Keratinocyte (primary cell): Measurements from ENCODE around the gene ABCC10. TPM values are rescaled to one million over a fixed set of nuclear protein-coding genes. Genes with fewer than 3 reads are reported as not detected.

ENCODE experiments used
- DNase-seq: peaks from one replicate; pipeline ENCODE4 v3.0.0-alpha.2; 2011; ENCODE audit warnings: low read depth, missing footprints, low spot score
- FAIRE-seq: peaks from 2 replicates; lab custom pipeline; 2011; peaks lifted over from hg19 to GRCh38; lab: Jason Lieb, UNC
- H2AFZ ChIP-seq: 2 replicates; pipeline ENCODE4 v1.6.0; 2012; ENCODE audit warnings: low read length, control low read depth, inconsistent platforms; ENCODE audit not compliant: control insufficient read depth
- H3K27ac ChIP-seq: 2 replicates; pipeline ENCODE4 v1.5.1; 2011; ENCODE audit warnings: low read length; ENCODE audit not compliant: control insufficient read depth, insufficient read depth
- H3K27me3 ChIP-seq: 3 replicates; pipeline ENCODE4 v1.6.0; 2011; ENCODE audit warnings: low read length; ENCODE audit not compliant: control insufficient read depth, insufficient read depth; ENCODE audit errors: extremely low read depth
- H3K36me3 ChIP-seq, 2 experiments: 2 replicates in 1 of 2; 3 replicates in 1 of 2; pipeline ENCODE4 v1.5.1; 2011; ENCODE audit warnings: low read length in 2 of 2, mild to moderate bottlenecking in 1 of 2; ENCODE audit not compliant: control insufficient read depth in 2 of 2, insufficient read depth in 2 of 2; ENCODE audit errors: extremely low read depth in 1 of 2
- H3K4me1 ChIP-seq: 3 replicates; pipeline ENCODE4 v1.5.1; 2011; ENCODE audit warnings: low read length; ENCODE audit not compliant: control insufficient read depth, insufficient read depth; ENCODE audit errors: extremely low read depth
- H3K4me2 ChIP-seq: 3 replicates; pipeline ENCODE4 v1.6.0; 2011; ENCODE audit warnings: low read depth, low read length; ENCODE audit not compliant: control insufficient read depth, insufficient read depth; ENCODE audit errors: extremely low read depth
- H3K4me3 ChIP-seq, 3 experiments: fragments of 200-600 bp in 1 of 3; sonication (generic) in 1 of 3; 2 replicates in 2 of 3; 3 replicates in 1 of 3; pipeline ENCODE4 v1.5.1; 2011 to 2016; ENCODE audit warnings: low read length in 3 of 3, mild to moderate bottlenecking in 3 of 3, control low read depth in 2 of 3, inconsistent platforms in 1 of 3, low read depth in 1 of 3, mixed read lengths in 1 of 3, mixed run types in 1 of 3, moderate library complexity in 1 of 3; ENCODE audit not compliant: control insufficient read depth in 2 of 3, insufficient read depth in 2 of 3; ENCODE audit errors: extremely low read depth in 1 of 3
- H3K79me2 ChIP-seq: 2 replicates; pipeline ENCODE4 v1.6.0; 2012; ENCODE audit warnings: low read length; ENCODE audit not compliant: control insufficient read depth, insufficient read depth
- H3K9ac ChIP-seq: 3 replicates; pipeline ENCODE4 v1.6.0; 2011; ENCODE audit warnings: low read length; ENCODE audit not compliant: control insufficient read depth, insufficient read depth; ENCODE audit errors: extremely low read depth
- H3K9me1 ChIP-seq: 3 replicates; pipeline ENCODE4 v1.6.0; 2011; ENCODE audit warnings: low read length; ENCODE audit not compliant: control insufficient read depth, insufficient read depth; ENCODE audit errors: extremely low read depth
- H3K9me3 ChIP-seq: 2 replicates; pipeline ENCODE4 v1.5.1; 2012; ENCODE audit warnings: low read depth, low read length; ENCODE audit not compliant: control insufficient read depth
- H4K20me1 ChIP-seq: 3 replicates; pipeline ENCODE4 v1.6.0; 2011; ENCODE audit warnings: low read length; ENCODE audit not compliant: control insufficient read depth, insufficient read depth; ENCODE audit errors: extremely low read depth
- CTCF ChIP-seq, 3 experiments: IDR thresholded peaks in 1 of 3; conservative IDR thresholded peaks in 1 of 3; optimal IDR thresholded peaks in 1 of 3; 2 replicates in 2 of 3; 3 replicates in 1 of 3; pipeline versions ENCODE3 to v1.5.1; 2011; ENCODE audit warnings: low read length in 3 of 3, mild to moderate bottlenecking in 3 of 3, moderate library complexity in 2 of 3, control low read depth in 1 of 3, inconsistent platforms in 1 of 3; ENCODE audit not compliant: insufficient read depth in 2 of 3; ENCODE audit errors: extremely low read depth in 1 of 3
- EZH2 ChIP-seq: IDR thresholded peaks from one replicate; pipeline ENCODE4 v1.6.1; 2012; ENCODE audit warnings: inconsistent platforms, mild to moderate bottlenecking, low read length, moderate library complexity
- dilution Hi-C: fragments of 300-500 bp; cut with MboI; formaldehyde crosslinking; loops from one replicate; pipeline ENCODE4 v1.7.0; 2020; ENCODE audit warnings: low sequenced_read_pairs; ENCODE audit not compliant: extremely low pct_ligation_motif_present
- polyA plus RNA-seq, 5 experiments: library from polyadenylated mRNA; depleted of rRNA in 3 of 5; stranded (reverse) in 3 of 5; stranded (forward) in 1 of 5; unstranded in 1 of 5; fragments of >200 nt; gene quantifications; 1 replicate in 1 of 5; 2 replicates in 3 of 5; 3 replicates in 1 of 5; pipeline versions ENCODE4 v1.2.1 to v1.2.3, GENCODE V29; 2011 to 2012; ENCODE audit warnings: missing spikeins in 2 of 5, low read depth in 1 of 5, low replicate concordance in 1 of 5

ABCC10 gene
- polyA plus RNA-seq, 1 donor (not counting 4 experiments of a cell fraction or from before 2014, with no cell fraction given): 17.9 TPM

GRCh38 chr6:43453831-43454230 is 26.5 kb downstream of the ABCC10 start:
- no peaks in the 10 kb centered on the region for H3K9me1 ChIP-seq
- H3K4me1 ChIP-seq: peaks cover 29% of the 10 kb centered on the region
- dilution Hi-C loops: no loop called here
- FAIRE-seq (no peak), DNase-seq (no peak)
- peak overlapping the region; percentile 65 to 78 (median 72) for H3K4me3 ChIP-seq
- H3K27me3 ChIP-seq: no peaks in the 10 kb centered on the region
- TF ChIP-seq CTCF (optimal IDR thresholded peaks at IDR 0.05 in 1 of 3, IDR thresholded peaks at IDR 0.05 in 1 of 3, conservative IDR thresholded peaks at IDR 0.05 in 1 of 3; ENCODE audit: extremely low read depth in 1 of 3, insufficient read depth in 2 of 3, low read length in 3 of 3) (no peak), EZH2 (no peak)
- no peak overlapping the region for H3K27ac ChIP-seq
- no peaks in the 10 kb centered on the region for H3K9me3 ChIP-seq
- H4K20me1 ChIP-seq: peaks cover 6% of the 10 kb centered on the region
- peaks cover 4% of the 10 kb centered on the region for H3K79me2 ChIP-seq
- no peak overlapping the region for H3K9ac ChIP-seq
- peaks cover 19 to 23% of the 10 kb centered on the region in 2 experiments for H3K36me3 ChIP-seq
- no peak overlapping the region for H2AFZ ChIP-seq
- H3K4me2 ChIP-seq: peak overlapping the region; percentile 80

DNA sequence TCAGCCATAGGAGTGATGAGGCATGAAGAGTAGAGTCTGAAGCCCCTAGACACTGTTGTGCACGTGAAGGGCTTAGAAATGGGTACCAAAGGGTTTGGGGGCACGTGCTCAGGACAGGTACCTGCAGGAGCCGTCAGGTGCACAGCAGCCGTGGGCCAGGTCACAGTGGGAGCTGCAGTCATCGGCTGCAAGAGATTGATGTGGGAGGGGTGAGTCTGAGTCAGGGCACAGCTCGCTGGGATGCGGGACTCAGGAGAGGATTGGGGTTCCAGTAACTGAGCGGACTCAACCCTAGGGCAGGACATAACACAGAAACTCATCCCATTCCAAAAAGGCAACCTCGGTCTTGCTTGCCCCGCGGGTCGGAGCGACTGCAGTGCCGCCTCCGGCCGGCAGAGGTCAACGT is 27.0 kb downstream of the ABCC10 start:
- dilution Hi-C loops: no loop called here
- peak; percentile 81 for FAIRE-seq
- Histone ChIP-seq H3K27ac (no peak overlapping the region), H2AFZ (no peak overlapping the region), H3K4me1 (peaks cover 29% of the 10 kb centered on the region), H4K20me1 (peaks cover 6% of the 10 kb centered on the region), H3K27me3 (no peaks in the 10 kb centered on the region), H3K9me1 (no peaks in the 10 kb centered on the region), H3K36me3 (peaks cover 16 to 20% of the 10 kb centered on the region in 2 experiments), H3K9me3 (no peaks in the 10 kb centered on the region), H3K9ac (peak overlapping the region; percentile 65), H3K79me2 (peaks cover 4% of the 10 kb centered on the region), H3K4me3 (peak overlapping the region; percentile 65 to 78 (median 72)), H3K4me2 (peak overlapping the region; percentile 80)
- no peak for TF ChIP-seq EZH2
- peak in 2 of 3 experiments; percentile 78 to 93 for TF ChIP-seq CTCF (optimal IDR thresholded peaks at IDR 0.05 in 1 of 3, IDR thresholded peaks at IDR 0.05 in 1 of 3, conservative IDR thresholded peaks at IDR 0.05 in 1 of 3; ENCODE audit: extremely low read depth in 1 of 3, insufficient read depth in 2 of 3, low read length in 3 of 3)
- no peak for DNase-seq
